ENCODE data around the gene ARF5.

The ARF5 gene

GRCh38 chr7:127629268-127629854 lies 41.1 kb downstream of the ARF5 start:
- Histone ChIP-seq H3K9ac (ENCODE audit: low read length) (no peak overlapping the region), H3K27ac (ENCODE audit: low read length) (no peak overlapping the region), H3K9me2 (replicated peaks; ENCODE audit: insufficient read depth, low read length) (no peaks in the 10 kb centered on the region), H3K4me1 (ENCODE audit: low read length) (no peaks in the 10 kb centered on the region), H3K27me3 (replicated peaks; ENCODE audit: insufficient read depth, low read length) (no peaks in the 10 kb centered on the region), H3K36me3 (replicated peaks; ENCODE audit: insufficient read depth, low read length) (no peaks in the 10 kb centered on the region), H3K9me3 (replicated peaks; ENCODE audit: insufficient read depth, low read length) (no peaks in the 10 kb centered on the region), H3K4me3 (ENCODE audit: low read length) (no peak overlapping the region), H2AFZ (ENCODE audit: low read length) (no peak overlapping the region), H3F3A (ENCODE audit: insufficient read depth, low read length) (no peaks in the 10 kb centered on the region), H4K20me1 (ENCODE audit: insufficient read depth, low read length) (no peaks in the 10 kb centered on the region), H3K4me2 (ENCODE audit: low read depth, low read length) (no peak overlapping the region), H3K79me2 (ENCODE audit: low read length) (no peaks in the 10 kb centered on the region)
- TF ChIP-seq EZH2 (optimal IDR thresholded peaks at IDR 0.05; ENCODE audit: low read depth, low read length) (no peak), CTCF (IDR thresholded peaks at IDR 0.05; ENCODE audit: low read length) (peak; percentile 55)
- DNase-seq, result peak; percentile 38

GRCh38 chr7:127632276-127632910 lies 44.2 kb downstream of the ARF5 start:
- Histone ChIP-seq H3F3A (ENCODE audit: insufficient read depth, low read length) (no peaks in the 10 kb centered on the region), H3K9me2 (replicated peaks; ENCODE audit: insufficient read depth, low read length) (no peaks in the 10 kb centered on the region), H3K27me3 (replicated peaks; ENCODE audit: insufficient read depth, low read length) (no peaks in the 10 kb centered on the region), H3K9me3 (replicated peaks; ENCODE audit: insufficient read depth, low read length) (no peaks in the 10 kb centered on the region), H2AFZ (ENCODE audit: low read length) (no peak overlapping the region), H3K9ac (ENCODE audit: low read length) (no peak overlapping the region), H3K4me3 (ENCODE audit: low read length) (no peak overlapping the region), H4K20me1 (ENCODE audit: insufficient read depth, low read length) (no peaks in the 10 kb centered on the region), H3K79me2 (ENCODE audit: low read length) (no peaks in the 10 kb centered on the region), H3K4me1 (ENCODE audit: low read length) (no peaks in the 10 kb centered on the region), H3K4me2 (ENCODE audit: low read depth, low read length) (no peak overlapping the region), H3K27ac (ENCODE audit: low read length) (no peak overlapping the region), H3K36me3 (replicated peaks; ENCODE audit: insufficient read depth, low read length) (no peaks in the 10 kb centered on the region)
- DNase-seq, result no peak
- TF ChIP-seq EZH2phosphoT487 (IDR thresholded peaks at IDR 0.05; ENCODE audit: low read length) (no peak), CTCF (IDR thresholded peaks at IDR 0.05; ENCODE audit: low read length) (no peak), EZH2 (optimal IDR thresholded peaks at IDR 0.05; ENCODE audit: low read depth, low read length) (no peak)

DNA sequence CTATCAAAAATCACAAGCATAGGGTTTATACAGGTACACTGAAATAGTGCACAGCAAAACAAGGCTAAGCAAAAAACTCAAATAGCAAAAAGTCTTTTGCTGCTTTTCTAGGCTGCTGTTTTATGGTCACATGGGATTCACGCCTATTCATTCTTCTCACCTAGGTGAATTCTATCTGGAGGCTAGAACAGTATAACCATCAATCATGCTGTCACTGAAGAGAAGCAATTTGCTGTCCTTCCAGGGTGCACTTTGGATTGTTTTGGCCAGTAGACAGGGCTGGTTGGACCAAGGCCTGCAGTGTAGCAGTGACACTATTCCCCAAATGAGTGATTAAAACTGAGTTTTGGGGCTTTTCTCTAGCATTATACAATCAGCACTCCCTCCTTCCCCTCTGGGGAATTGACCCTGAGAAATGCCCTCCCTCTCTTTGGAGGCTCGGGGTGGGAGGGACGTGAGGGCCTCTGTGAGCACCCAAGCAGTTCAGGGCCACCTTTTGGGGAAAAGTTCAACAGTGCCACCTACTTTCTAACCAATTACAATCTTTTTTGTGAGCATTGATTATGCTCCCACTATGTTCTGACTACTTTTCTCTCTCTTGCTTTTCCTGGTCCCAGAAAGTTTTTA lies 47.6 kb downstream of the ARF5 start:
- no peaks in the 10 kb centered on the region for H3K9me2 ChIP-seq (replicated peaks; ENCODE audit: insufficient read depth, low read length)
- H3K9ac ChIP-seq (ENCODE audit: low read length), result no peak overlapping the region
- TF ChIP-seq EZH2 (optimal IDR thresholded peaks at IDR 0.05; ENCODE audit: low read depth, low read length), result no peak
- TF ChIP-seq CTCF (IDR thresholded peaks at IDR 0.05; ENCODE audit: low read length), result no peak
- TF ChIP-seq EZH2phosphoT487 (IDR thresholded peaks at IDR 0.05; ENCODE audit: low read length), result no peak
- no peak overlapping the region for H2AFZ ChIP-seq (ENCODE audit: low read length)
- no peak overlapping the region for H3K4me3 ChIP-seq (ENCODE audit: low read length)
- no peak overlapping the region for H3K4me2 ChIP-seq (ENCODE audit: low read depth, low read length)
- H3K9me3 ChIP-seq (replicated peaks; ENCODE audit: insufficient read depth, low read length), result no peaks in the 10 kb centered on the region
- H3K27me3 ChIP-seq (replicated peaks; ENCODE audit: insufficient read depth, low read length), result no peaks in the 10 kb centered on the region
- no peaks in the 10 kb centered on the region for H4K20me1 ChIP-seq (ENCODE audit: insufficient read depth, low read length)
- no peak overlapping the region for H3K27ac ChIP-seq (ENCODE audit: low read length)
- DNase-seq, result no peak
- no peaks in the 10 kb centered on the region for H3F3A ChIP-seq (ENCODE audit: insufficient read depth, low read length)
- H3K36me3 ChIP-seq (replicated peaks; ENCODE audit: insufficient read depth, low read length), result no peaks in the 10 kb centered on the region
- H3K79me2 ChIP-seq (ENCODE audit: low read length), result no peaks in the 10 kb centered on the region
- H3K4me1 ChIP-seq (ENCODE audit: low read length), result no peaks in the 10 kb centered on the region
